SK-N-SH (cell line): ENCODE data around the gene SMARCA1. TPM values are rescaled to one million over a fixed set of nuclear protein-coding genes. Genes with fewer than 3 reads are reported as not detected.

Experiments
- CTCF ChIA-PET: fragments of 300-600, 350-600 bp; formaldehyde crosslinking; extraction: SDS; loops from one replicate; lab custom pipeline; 2021; lab: Yijun Ruan, JAX
- POLR2A ChIA-PET: fragments of 350-600 bp; sonication (Branson Sonifier 250); formaldehyde crosslinking; extraction: SDS; loops from one replicate; lab custom pipeline; 2020; ENCODE audit warnings: antibody characterized with exemption, inconsistent platforms; lab: Yijun Ruan, JAX
- DNase-seq: peaks from one replicate; pipeline ENCODE4 v3.0.0; 2012
- H2AFZ ChIP-seq: fragments of 200-600 bp; sonication (generic); 2 replicates; pipeline ENCODE4 v1.8.1; 2016; ENCODE audit warnings: antibody characterized with exemption, mild to moderate bottlenecking, low read depth
- H3F3A ChIP-seq: fragments of 200-600 bp; sonication (generic); replicated peaks from 2 replicates; pipeline ENCODE3; 2016; ENCODE audit warnings: antibody characterized with exemption, mild to moderate bottlenecking; ENCODE audit not compliant: insufficient read depth
- H3K27ac ChIP-seq, 2 experiments: fragments of 200-500 bp in 1 of 2; fragments of 200-600 bp in 1 of 2; sonication (Bioruptor generic) in 1 of 2; sonication (generic), shearing (Covaris generic) in 1 of 2; 2 replicates each; pipeline versions ENCODE4 v1.5.1 to v1.6.1; 2014 to 2016; ENCODE audit warnings: low read depth in 2 of 2, inconsistent platforms in 1 of 2, low read length in 1 of 2, mild to moderate bottlenecking in 1 of 2, mixed read lengths in 1 of 2
- H3K27me3 ChIP-seq: fragments of 200-600 bp; sonication (generic), shearing (Covaris generic); 2 replicates; pipeline ENCODE4 v1.6.1; 2016; ENCODE audit warnings: mixed run types; ENCODE audit not compliant: insufficient read depth
- H3K36me3 ChIP-seq, 2 experiments: fragments of 200-500 bp in 1 of 2; fragments of 200-600 bp in 1 of 2; sonication (Bioruptor generic) in 1 of 2; sonication (generic) in 1 of 2; replicated peaks in 1 of 2; 2 replicates each; pipeline versions ENCODE3 to v1.5.1; 2014 to 2016; ENCODE audit warnings: low read length in 1 of 2, mild to moderate bottlenecking in 1 of 2; ENCODE audit not compliant: insufficient read depth in 2 of 2, control insufficient read depth in 1 of 2
- H3K4me1 ChIP-seq, 2 experiments: fragments of 200-500 bp in 1 of 2; fragments of 200-600 bp in 1 of 2; sonication (Bioruptor generic) in 1 of 2; sonication (generic), shearing (Covaris generic) in 1 of 2; 2 replicates each; pipeline versions ENCODE4 v1.5.1 to v1.6.1; 2014 to 2016; ENCODE audit warnings: low read depth in 1 of 2, low read length in 1 of 2, mixed run types in 1 of 2; ENCODE audit not compliant: insufficient read depth in 2 of 2, control insufficient read depth in 1 of 2
- H3K4me2 ChIP-seq: fragments of 200-600 bp; sonication (generic), shearing (Covaris generic); 2 replicates; pipeline ENCODE4 v1.6.1; 2017; ENCODE audit warnings: mixed run types
- H3K4me3 ChIP-seq, 2 experiments: fragments of 200-500 bp in 1 of 2; fragments of 200-600 bp in 1 of 2; sonication (Bioruptor generic) in 1 of 2; sonication (generic), shearing (Covaris generic) in 1 of 2; 2 replicates each; pipeline versions ENCODE4 v1.5.1 to v1.8.1; 2014 to 2016; ENCODE audit warnings: low read depth in 2 of 2, inconsistent platforms in 1 of 2, low read length in 1 of 2, mild to moderate bottlenecking in 1 of 2, mixed read lengths in 1 of 2, moderate library complexity in 1 of 2
- H3K79me2 ChIP-seq: fragments of 200-600 bp; sonication (generic); 2 replicates; pipeline ENCODE4 v1.8.1; 2017; ENCODE audit warnings: mild to moderate bottlenecking; ENCODE audit not compliant: insufficient read depth
- H3K9ac ChIP-seq: fragments of 200-600 bp; sonication (generic); 2 replicates; pipeline ENCODE4 v1.6.1; 2017; ENCODE audit warnings: mixed run types
- H3K9me2 ChIP-seq: fragments of 200-600 bp; sonication (generic); 2 replicates; pipeline ENCODE4 v1.6.1; 2017; ENCODE audit warnings: mixed run types
- H3K9me3 ChIP-seq: fragments of 200-600 bp; sonication (generic); 2 replicates; pipeline ENCODE4 v1.6.1; 2017; ENCODE audit warnings: mixed run types, mild to moderate bottlenecking, moderate library complexity
- H4K20me1 ChIP-seq: fragments of 200-600 bp; sonication (generic); 2 replicates; pipeline ENCODE4 v1.6.1; 2017; ENCODE audit warnings: mild to moderate bottlenecking, mixed run types; ENCODE audit not compliant: insufficient read depth
- CHD2 ChIP-seq: fragments of 150-350 bp; IDR thresholded peaks from 2 replicates; pipeline ENCODE4 v1.6.1; 2018; ENCODE audit warnings: low read length; ENCODE audit not compliant: partially characterized antibody
- ELF1 ChIP-seq: IDR thresholded peaks from 2 replicates; pipeline ENCODE4 v1.4.0; 2012
- EZH2phosphoT487 ChIP-seq: fragments of 200-600 bp; sonication (generic); IDR thresholded peaks from 2 replicates; pipeline ENCODE4 v1.6.1; 2017; ENCODE audit warnings: low read depth, mixed run types, mild to moderate bottlenecking, antibody characterized with exemption, moderate library complexity, borderline replicate concordance
- FOXJ3 ChIP-seq: sonication (generic); formaldehyde crosslinking; IDR thresholded peaks from 2 replicates; pipeline ENCODE4 v1.5.1; 2020; ENCODE audit warnings: mild to moderate bottlenecking, missing genetic modification reagents
- GABPA ChIP-seq: IDR thresholded peaks from 2 replicates; pipeline ENCODE4 v1.4.0; 2012; ENCODE audit warnings: low read depth, mild to moderate bottlenecking
- JUND ChIP-seq: IDR thresholded peaks from 2 replicates; pipeline ENCODE4 v1.4.0; 2012
- MEF2A ChIP-seq: IDR thresholded peaks from 2 replicates; pipeline ENCODE4 v1.4.0; 2012; ENCODE audit warnings: low read depth, borderline replicate concordance
- MXI1 ChIP-seq: IDR thresholded peaks from 2 replicates; pipeline ENCODE4 v1.6.1; 2012; ENCODE audit warnings: mild to moderate bottlenecking, low read depth, low read length, improper control_type of control experiment
- NRF1 ChIP-seq: IDR thresholded peaks from 2 replicates; pipeline ENCODE4 v1.6.1; 2012; ENCODE audit warnings: low read depth, mild to moderate bottlenecking, low read length
- RAD21 ChIP-seq: IDR thresholded peaks from 2 replicates; pipeline ENCODE4 v1.6.1; 2012; ENCODE audit warnings: mild to moderate bottlenecking, low read length
- RFX5 ChIP-seq: IDR thresholded peaks from 2 replicates; pipeline ENCODE4 v1.6.1; 2012; ENCODE audit warnings: mild to moderate bottlenecking, improper control_type of control experiment, low read length
- SIN3A ChIP-seq: IDR thresholded peaks from 2 replicates; pipeline ENCODE4 v1.6.1; 2012; ENCODE audit warnings: low read depth, mild to moderate bottlenecking, low read length, moderate library complexity, borderline replicate concordance
- TAF1 ChIP-seq: IDR thresholded peaks from 2 replicates; pipeline ENCODE4 v1.6.1; 2012; ENCODE audit warnings: low read depth, mild to moderate bottlenecking, low read length, moderate library complexity, borderline replicate concordance
- TCF12 ChIP-seq: IDR thresholded peaks from 2 replicates; pipeline ENCODE4 v1.4.0; 2012
- YY1 ChIP-seq: IDR thresholded peaks from 2 replicates; pipeline ENCODE4 v1.4.0; 2012; ENCODE audit warnings: low read depth, mild to moderate bottlenecking
- WGBS: methylation state at CpG from one replicate; pipeline ENCODE4 v1.1.6; 2017; ENCODE audit warnings: low lambda C conversion rate; 5-methylcytosine and 5-hydroxymethylcytosine counted together
- polyA plus RNA-seq, 3 experiments: library from polyadenylated mRNA; depleted of rRNA; stranded (reverse); fragments of >200 nt; gene quantifications; 2 replicates each; pipeline ENCODE4 v1.2.3, GENCODE V29; 2012
- TF ChIP-seq, protein P1 (sequence below): IDR thresholded peaks from 2 replicates; pipeline ENCODE4 v1.4.0; 2012; ENCODE audit warnings: low read depth, borderline replicate concordance
- TF ChIP-seq, protein P2 (sequence below): IDR thresholded peaks from 2 replicates; pipeline ENCODE4; 2012
- TF ChIP-seq, protein P3 (sequence below): IDR thresholded peaks from 2 replicates; pipeline ENCODE4 v1.6.1; 2012; ENCODE audit warnings: mild to moderate bottlenecking, low read depth, low read length, moderate library complexity
- TF ChIP-seq, protein P4 (sequence below): fragments of 150-350 bp; IDR thresholded peaks from 2 replicates; pipeline ENCODE4 v1.6.1; 2016; ENCODE audit warnings: mild to moderate bottlenecking, low read depth, low read length
- TF ChIP-seq, protein P5 (sequence below): IDR thresholded peaks from 2 replicates; pipeline ENCODE4 v1.4.0; 2012; ENCODE audit warnings: low read depth, borderline replicate concordance

Gene SMARCA1
- polyA plus RNA-seq, 1 of the 3 experiments (the other 2 are of a cell fraction): 17.1 TPM

DNA sequence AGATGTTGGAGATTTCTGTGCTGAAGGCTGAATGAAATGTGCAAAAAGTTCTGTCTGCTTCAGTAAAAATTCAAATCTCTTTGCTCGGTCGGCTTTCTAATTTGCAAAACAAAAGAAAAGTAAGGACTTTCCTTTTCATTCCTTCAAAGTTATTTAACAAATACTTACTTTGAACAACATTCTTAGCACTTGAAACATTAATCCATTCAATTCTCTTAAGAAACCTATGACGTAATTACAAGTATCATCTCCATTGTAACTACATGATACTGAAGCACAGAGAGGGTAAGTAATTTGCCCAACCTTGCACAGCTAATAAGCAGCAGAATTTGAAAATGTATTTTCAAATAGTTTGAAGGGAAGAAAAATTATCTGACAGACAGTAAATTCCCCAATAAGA lies 6.9 kb downstream of the SMARCA1 start:
- no peak overlapping the region for H3K9ac ChIP-seq
- H3K27me3 ChIP-seq: peaks cover 9% of the 10 kb centered on the region
- no peaks in the 10 kb centered on the region for H3K9me3 ChIP-seq
- no peak overlapping the region for H3K27ac ChIP-seq
- peaks cover 4% of the 10 kb centered on the region for H3F3A ChIP-seq
- WGBS: 54% methylated on average over 3 of the region's 3 CpGs
- no peak overlapping the region for H3K4me3 ChIP-seq
- CTCF ChIA-PET: interaction anchor here (1.3 kb wide), 1 partner anchor 9 kb away, joined by 3 read pairs; no protein-coding TSS in a partner anchor
- TF ChIP-seq JUND: no peak
- no peak for TF ChIP-seq SIN3A
- TF ChIP-seq, protein P1, sequence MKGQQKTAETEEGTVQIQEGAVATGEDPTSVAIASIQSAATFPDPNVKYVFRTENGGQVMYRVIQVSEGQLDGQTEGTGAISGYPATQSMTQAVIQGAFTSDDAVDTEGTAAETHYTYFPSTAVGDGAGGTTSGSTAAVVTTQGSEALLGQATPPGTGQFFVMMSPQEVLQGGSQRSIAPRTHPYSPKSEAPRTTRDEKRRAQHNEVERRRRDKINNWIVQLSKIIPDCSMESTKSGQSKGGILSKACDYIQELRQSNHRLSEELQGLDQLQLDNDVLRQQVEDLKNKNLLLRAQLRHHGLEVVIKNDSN: no peak
- TF ChIP-seq CHD2: no peak
- TF ChIP-seq ELF1: no peak
- no peak for TF ChIP-seq TAF1
- TF ChIP-seq, protein P2, sequence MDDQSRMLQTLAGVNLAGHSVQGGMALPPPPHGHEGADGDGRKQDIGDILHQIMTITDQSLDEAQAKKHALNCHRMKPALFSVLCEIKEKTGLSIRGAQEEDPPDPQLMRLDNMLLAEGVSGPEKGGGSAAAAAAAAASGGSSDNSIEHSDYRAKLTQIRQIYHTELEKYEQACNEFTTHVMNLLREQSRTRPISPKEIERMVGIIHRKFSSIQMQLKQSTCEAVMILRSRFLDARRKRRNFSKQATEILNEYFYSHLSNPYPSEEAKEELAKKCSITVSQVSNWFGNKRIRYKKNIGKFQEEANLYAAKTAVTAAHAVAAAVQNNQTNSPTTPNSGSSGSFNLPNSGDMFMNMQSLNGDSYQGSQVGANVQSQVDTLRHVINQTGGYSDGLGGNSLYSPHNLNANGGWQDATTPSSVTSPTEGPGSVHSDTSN: no peak
- TF ChIP-seq RAD21: no peak
- no peak for TF ChIP-seq YY1
- no peak for TF ChIP-seq RFX5
- TF ChIP-seq MXI1: no peak
- no peak for TF ChIP-seq EZH2phosphoT487
- no peak for TF ChIP-seq NRF1
- TF ChIP-seq GABPA: no peak
- TF ChIP-seq TCF12: no peak
- POLR2A ChIA-PET: no interaction called here
- no peaks in the 10 kb centered on the region for H3K9me2 ChIP-seq
- H3K36me3 ChIP-seq: peaks cover 18% of the 10 kb centered on the region in 2 experiments
- no peaks in the 10 kb centered on the region; a peak in 2 of 4 replicates for H3K4me1 ChIP-seq
- DNase-seq: no peak
- peaks cover 71% of the 10 kb centered on the region for H3K79me2 ChIP-seq
- H2AFZ ChIP-seq: no peak overlapping the region
- peaks cover 36% of the 10 kb centered on the region for H4K20me1 ChIP-seq
- no peak overlapping the region for H3K4me2 ChIP-seq

DNA sequence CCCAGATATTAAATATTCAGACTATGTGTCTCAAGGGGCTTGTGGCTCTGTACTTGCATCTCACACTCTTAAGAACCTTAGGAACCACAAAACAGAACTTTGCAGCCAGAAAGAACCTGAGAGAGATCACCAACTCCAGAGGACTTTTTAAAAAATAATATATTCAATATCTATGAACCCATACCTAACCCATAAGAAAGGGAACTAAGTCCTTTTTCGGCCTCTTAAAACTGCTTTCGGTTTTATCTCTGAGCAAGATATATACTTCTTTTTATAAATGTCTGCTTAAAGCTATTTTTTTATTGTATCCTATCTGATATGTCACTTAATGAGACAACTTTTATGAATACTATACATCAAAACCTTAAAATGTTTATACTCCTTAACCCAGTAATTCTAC lies 10.9 kb downstream of the SMARCA1 start:
- Histone ChIP-seq H3K36me3 (peaks cover 31 to 39% of the 10 kb centered on the region in 2 experiments), H3K9ac (no peak overlapping the region), H4K20me1 (peaks cover 14% of the 10 kb centered on the region; the same call in 1 of the 2 replicates), H3K27me3 (peaks cover 9% of the 10 kb centered on the region), H3K4me3 (no peak overlapping the region), H2AFZ (no peak overlapping the region), H3K4me1 (no peaks in the 10 kb centered on the region), H3K79me2 (peaks cover 31% of the 10 kb centered on the region), H3K27ac (no peak overlapping the region), H3F3A (peaks cover 8% of the 10 kb centered on the region), H3K9me3 (no peaks in the 10 kb centered on the region), H3K9me2 (no peaks in the 10 kb centered on the region), H3K4me2 (no peak overlapping the region)
- ChIA-PET CTCF (no interaction called here), POLR2A (no interaction called here)
- 31% methylated on average over 2 of the region's 2 CpGs for WGBS
- no peak for DNase-seq
- TF ChIP-seq EZH2phosphoT487 (no peak), ELF1 (no peak), FOXJ3 (CRISPR knock-in tag) (no peak), CHD2 (no peak), MEF2A (no peak)
- TF ChIP-seq, protein P3, sequence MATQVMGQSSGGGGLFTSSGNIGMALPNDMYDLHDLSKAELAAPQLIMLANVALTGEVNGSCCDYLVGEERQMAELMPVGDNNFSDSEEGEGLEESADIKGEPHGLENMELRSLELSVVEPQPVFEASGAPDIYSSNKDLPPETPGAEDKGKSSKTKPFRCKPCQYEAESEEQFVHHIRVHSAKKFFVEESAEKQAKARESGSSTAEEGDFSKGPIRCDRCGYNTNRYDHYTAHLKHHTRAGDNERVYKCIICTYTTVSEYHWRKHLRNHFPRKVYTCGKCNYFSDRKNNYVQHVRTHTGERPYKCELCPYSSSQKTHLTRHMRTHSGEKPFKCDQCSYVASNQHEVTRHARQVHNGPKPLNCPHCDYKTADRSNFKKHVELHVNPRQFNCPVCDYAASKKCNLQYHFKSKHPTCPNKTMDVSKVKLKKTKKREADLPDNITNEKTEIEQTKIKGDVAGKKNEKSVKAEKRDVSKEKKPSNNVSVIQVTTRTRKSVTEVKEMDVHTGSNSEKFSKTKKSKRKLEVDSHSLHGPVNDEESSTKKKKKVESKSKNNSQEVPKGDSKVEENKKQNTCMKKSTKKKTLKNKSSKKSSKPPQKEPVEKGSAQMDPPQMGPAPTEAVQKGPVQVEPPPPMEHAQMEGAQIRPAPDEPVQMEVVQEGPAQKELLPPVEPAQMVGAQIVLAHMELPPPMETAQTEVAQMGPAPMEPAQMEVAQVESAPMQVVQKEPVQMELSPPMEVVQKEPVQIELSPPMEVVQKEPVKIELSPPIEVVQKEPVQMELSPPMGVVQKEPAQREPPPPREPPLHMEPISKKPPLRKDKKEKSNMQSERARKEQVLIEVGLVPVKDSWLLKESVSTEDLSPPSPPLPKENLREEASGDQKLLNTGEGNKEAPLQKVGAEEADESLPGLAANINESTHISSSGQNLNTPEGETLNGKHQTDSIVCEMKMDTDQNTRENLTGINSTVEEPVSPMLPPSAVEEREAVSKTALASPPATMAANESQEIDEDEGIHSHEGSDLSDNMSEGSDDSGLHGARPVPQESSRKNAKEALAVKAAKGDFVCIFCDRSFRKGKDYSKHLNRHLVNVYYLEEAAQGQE: no peak
- TF ChIP-seq, protein P1: no peak
- TF ChIP-seq, protein P4, sequence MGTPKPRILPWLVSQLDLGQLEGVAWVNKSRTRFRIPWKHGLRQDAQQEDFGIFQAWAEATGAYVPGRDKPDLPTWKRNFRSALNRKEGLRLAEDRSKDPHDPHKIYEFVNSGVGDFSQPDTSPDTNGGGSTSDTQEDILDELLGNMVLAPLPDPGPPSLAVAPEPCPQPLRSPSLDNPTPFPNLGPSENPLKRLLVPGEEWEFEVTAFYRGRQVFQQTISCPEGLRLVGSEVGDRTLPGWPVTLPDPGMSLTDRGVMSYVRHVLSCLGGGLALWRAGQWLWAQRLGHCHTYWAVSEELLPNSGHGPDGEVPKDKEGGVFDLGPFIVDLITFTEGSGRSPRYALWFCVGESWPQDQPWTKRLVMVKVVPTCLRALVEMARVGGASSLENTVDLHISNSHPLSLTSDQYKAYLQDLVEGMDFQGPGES: no peak
- TF ChIP-seq, protein P5, sequence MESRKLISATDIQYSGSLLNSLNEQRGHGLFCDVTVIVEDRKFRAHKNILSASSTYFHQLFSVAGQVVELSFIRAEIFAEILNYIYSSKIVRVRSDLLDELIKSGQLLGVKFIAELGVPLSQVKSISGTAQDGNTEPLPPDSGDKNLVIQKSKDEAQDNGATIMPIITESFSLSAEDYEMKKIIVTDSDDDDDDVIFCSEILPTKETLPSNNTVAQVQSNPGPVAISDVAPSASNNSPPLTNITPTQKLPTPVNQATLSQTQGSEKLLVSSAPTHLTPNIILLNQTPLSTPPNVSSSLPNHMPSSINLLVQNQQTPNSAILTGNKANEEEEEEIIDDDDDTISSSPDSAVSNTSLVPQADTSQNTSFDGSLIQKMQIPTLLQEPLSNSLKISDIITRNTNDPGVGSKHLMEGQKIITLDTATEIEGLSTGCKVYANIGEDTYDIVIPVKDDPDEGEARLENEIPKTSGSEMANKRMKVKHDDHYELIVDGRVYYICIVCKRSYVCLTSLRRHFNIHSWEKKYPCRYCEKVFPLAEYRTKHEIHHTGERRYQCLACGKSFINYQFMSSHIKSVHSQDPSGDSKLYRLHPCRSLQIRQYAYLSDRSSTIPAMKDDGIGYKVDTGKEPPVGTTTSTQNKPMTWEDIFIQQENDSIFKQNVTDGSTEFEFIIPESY: no peak
